ENCODE measurements around the gene CSNK2A2.

- TF ChIP-seq GATA2 (IDR thresholded peaks at IDR 0.05; ENCODE audit: low read depth, low read length) (no peak), GATA3 (IDR thresholded peaks at IDR 0.05; ENCODE audit: low read depth, low read length) (no peak)
These were observed 443 bp downstream of the CSNK2A2 start for GRCh38 chr16:58197314-58198012.
